IMR-90 (cell line): ENCODE measurements around the gene RHCE. TPM values are rescaled to one million over a fixed set of nuclear protein-coding genes. Genes with fewer than 3 reads are reported as not detected.
A peak's percentile ranks its signal among the peaks of the same experiment; 100 is the strongest.

Source experiments
- ATAC-seq: fragments of 200-7000 bp; cut with Tn5 transposase; 2 replicates; pipeline ENCODE4 v1.9.1; 2020; ENCODE audit warnings: low read depth, mild to moderate bottlenecking, moderate library complexity
- BruUV-seq: library from RNA; stranded (reverse); fragments of 400-500 nt; replicated peaks from 2 replicates; lab custom pipeline; 2021; lab: Mats Ljungman, UMichigan
- CTCF ChIA-PET: fragments of 300-600 bp; formaldehyde crosslinking; extraction: SDS; loops from one replicate; lab custom pipeline; 2021; ENCODE audit warnings: antibody characterized with exemption; lab: Yijun Ruan, JAX
- POLR2A ChIA-PET: fragments of 300-600 bp; sonication (Branson Sonifier 250); formaldehyde crosslinking; loops from one replicate; lab custom pipeline; 2022; ENCODE audit warnings: antibody characterized with exemption; ENCODE audit not compliant: unreplicated experiment; lab: Charles Lee
- DNase-seq: peaks from one replicate; pipeline ENCODE4 v3.0.0; 2013
- H2AFZ ChIP-seq: replicated peaks from 2 replicates; pipeline ENCODE3; 2013; ENCODE audit warnings: low read length, mild to moderate bottlenecking; ENCODE audit not compliant: poor library complexity
- H2AK5ac ChIP-seq: 2 replicates; pipeline ENCODE4 v1.6.1; 2013; ENCODE audit warnings: low read depth, low read length, inconsistent platforms
- H2AK9ac ChIP-seq: replicated peaks from 2 replicates; pipeline ENCODE3; 2013; ENCODE audit warnings: mild to moderate bottlenecking, low read depth, low read length, moderate library complexity; ENCODE audit not compliant: poor library complexity
- H2BK120ac ChIP-seq: 2 replicates; pipeline ENCODE4 v1.6.1; 2013; ENCODE audit warnings: low read depth, low read length, inconsistent platforms
- H2BK15ac ChIP-seq: 3 replicates; pipeline ENCODE4 v1.6.1; 2013; ENCODE audit warnings: low read depth, low read length, inconsistent platforms
- H2BK20ac ChIP-seq: 2 replicates; pipeline ENCODE4 v1.6.1; 2013; ENCODE audit warnings: low read depth, mild to moderate bottlenecking, inconsistent platforms, low read length, moderate library complexity
- H2BK5ac ChIP-seq: 2 replicates; pipeline ENCODE4 v1.6.1; 2013; ENCODE audit warnings: mild to moderate bottlenecking, low read depth, low read length, inconsistent platforms; ENCODE audit not compliant: poor library complexity, severe bottlenecking
- H3K14ac ChIP-seq: replicated peaks from 2 replicates; pipeline ENCODE4 v1.6.1; 2013; ENCODE audit warnings: low read depth, low read length, inconsistent platforms
- H3K18ac ChIP-seq: 2 replicates; pipeline ENCODE4 v1.6.1; 2013; ENCODE audit warnings: low read depth, low read length, control low read depth
- H3K23ac ChIP-seq: 2 replicates; pipeline ENCODE4 v1.6.1; 2013; ENCODE audit warnings: low read depth, low read length, inconsistent platforms
- H3K27ac ChIP-seq: 2 replicates; pipeline ENCODE4 v1.5.1; 2013; ENCODE audit warnings: mild to moderate bottlenecking, control low read depth, low read length; ENCODE audit not compliant: insufficient read depth
- H3K27me3 ChIP-seq: 2 replicates; pipeline ENCODE4 v1.6.1; 2013; ENCODE audit warnings: low read length; ENCODE audit not compliant: control insufficient read depth, insufficient read depth
- H3K36me3 ChIP-seq: 2 replicates; pipeline ENCODE4 v1.6.1; 2013; ENCODE audit warnings: low read length, mixed read lengths; ENCODE audit not compliant: control insufficient read depth, insufficient read depth
- H3K4ac ChIP-seq: 2 replicates; pipeline ENCODE4 v1.6.1; 2013; ENCODE audit warnings: low read depth, low read length, inconsistent platforms
- H3K4me1 ChIP-seq: 2 replicates; pipeline ENCODE4 v1.6.1; 2013; ENCODE audit warnings: low read length, mixed read lengths; ENCODE audit not compliant: control insufficient read depth, insufficient read depth
- H3K4me2 ChIP-seq: 2 replicates; pipeline ENCODE4 v1.6.1; 2013; ENCODE audit warnings: low read depth, mild to moderate bottlenecking, control low read depth, low read length, moderate library complexity
- H3K4me3 ChIP-seq: 2 replicates; pipeline ENCODE4 v1.5.1; 2013; ENCODE audit warnings: low read depth, mild to moderate bottlenecking, control low read depth, low read length, moderate library complexity; ENCODE audit not compliant: insufficient read depth
- H3K56ac ChIP-seq: 2 replicates; pipeline ENCODE4 v1.6.1; 2013; ENCODE audit warnings: low read length, inconsistent platforms; ENCODE audit not compliant: insufficient read depth; ENCODE audit errors: extremely low read depth
- H3K79me1 ChIP-seq, 2 experiments: 2 replicates each; pipeline ENCODE4 v1.6.1; 2013; ENCODE audit warnings: low read length in 2 of 2, inconsistent platforms in 1 of 2, low read depth in 1 of 2
- H3K9ac ChIP-seq: 2 replicates; pipeline ENCODE4 v1.6.1; 2013; ENCODE audit warnings: low read depth, low read length, control low read depth
- H3K9me1 ChIP-seq: 2 replicates; pipeline ENCODE4 v1.6.1; 2013; ENCODE audit warnings: low read length, inconsistent platforms; ENCODE audit not compliant: insufficient read depth
- H3K9me3 ChIP-seq: 2 replicates; pipeline ENCODE4 v1.6.1; 2013; ENCODE audit warnings: low read length; ENCODE audit not compliant: control insufficient read depth, insufficient read depth
- H4K20me1 ChIP-seq: 2 replicates; pipeline ENCODE4 v1.6.1; 2013; ENCODE audit warnings: low read length, inconsistent platforms; ENCODE audit not compliant: insufficient read depth
- H4K5ac ChIP-seq: 2 replicates; pipeline ENCODE4 v1.6.1; 2013; ENCODE audit warnings: mild to moderate bottlenecking, low read depth, low read length, control low read depth
- H4K8ac ChIP-seq, 2 experiments: 2 replicates each; pipeline ENCODE4 v1.6.1; 2013; ENCODE audit warnings: low read depth in 2 of 2, low read length in 2 of 2, control low read depth in 1 of 2, inconsistent platforms in 1 of 2
- H4K91ac ChIP-seq: 2 replicates; pipeline ENCODE4 v1.6.1; 2013; ENCODE audit warnings: low read depth, low read length, inconsistent platforms; ENCODE audit not compliant: insufficient read depth
- CEBPB ChIP-seq: IDR thresholded peaks from 2 replicates; pipeline ENCODE4 v1.6.1; 2012; ENCODE audit warnings: low read depth, low read length, improper control_type of control experiment
- CHD1 ChIP-seq: IDR thresholded peaks from 2 replicates; pipeline ENCODE4 v1.6.1; 2012; ENCODE audit warnings: low read depth, low read length, improper control_type of control experiment
- CTCF ChIP-seq: conservative IDR thresholded peaks from 2 replicates; pipeline ENCODE4 v1.5.1; 2012; ENCODE audit warnings: mild to moderate bottlenecking, low read depth, low read length, improper control_type of control experiment
- ELK1 ChIP-seq: fragments of 150-350 bp; IDR thresholded peaks from 2 replicates; pipeline ENCODE4 v1.6.1; 2016; ENCODE audit warnings: low read depth, mild to moderate bottlenecking, low read length, moderate library complexity, borderline replicate concordance
- MAZ ChIP-seq: IDR thresholded peaks from 2 replicates; pipeline ENCODE4 v1.6.1; 2012; ENCODE audit warnings: low read depth, mild to moderate bottlenecking, low read length, improper control_type of control experiment, moderate library complexity, borderline replicate concordance
- NFE2L2 ChIP-seq: fragments of 150-350 bp; IDR thresholded peaks from 2 replicates; pipeline ENCODE4 v1.6.1; 2016; ENCODE audit warnings: low read depth, mild to moderate bottlenecking, low read length
- POLR2A ChIP-seq: IDR thresholded peaks from 2 replicates; pipeline ENCODE4 v1.6.1; 2012; ENCODE audit warnings: mild to moderate bottlenecking, low read depth, low read length
- RAD21 ChIP-seq: IDR thresholded peaks from 2 replicates; pipeline ENCODE4 v1.6.1; 2012; ENCODE audit warnings: low read length, improper control_type of control experiment
- RCOR1 ChIP-seq: IDR thresholded peaks from 2 replicates; pipeline ENCODE4 v1.6.1; 2012; ENCODE audit warnings: mild to moderate bottlenecking, low read length, improper control_type of control experiment; ENCODE audit not compliant: insufficient replicate concordance
- RFX5 ChIP-seq: IDR thresholded peaks from 2 replicates; pipeline ENCODE4 v1.8.0; 2012; ENCODE audit warnings: low read depth, mild to moderate bottlenecking, low read length, moderate library complexity
- SMC3 ChIP-seq: fragments of 150-350 bp; IDR thresholded peaks from 2 replicates; pipeline ENCODE4 v1.6.1; 2016; ENCODE audit warnings: low read depth, mild to moderate bottlenecking, antibody characterized with exemption, low read length, moderate library complexity
- USF2 ChIP-seq: fragments of 150-350 bp; IDR thresholded peaks from 2 replicates; pipeline ENCODE4 v1.6.1; 2017; ENCODE audit warnings: mild to moderate bottlenecking, antibody characterized with exemption, low read length, low read depth
- WGBS, 2 experiments: methylation state at CpG; one replicate each; pipeline versions ENCODE4 v1.1.5 to v1.1.7; 2013; ENCODE audit warnings: missing lambda C conversion rate in 2 of 2; ENCODE audit not compliant: insufficient read length in 1 of 2; ENCODE audit errors: extremely low coverage in 2 of 2; 5-methylcytosine and 5-hydroxymethylcytosine counted together
- dilution Hi-C: fragments of 300-500 bp; cut with HindIII; formaldehyde crosslinking; loops from one replicate; pipeline ENCODE4 v1.14.3; 2018; ENCODE audit warnings: low sequenced_read_pairs; ENCODE audit not compliant: unreplicated experiment
- in situ Hi-C: fragments of 300-500 bp; cut with MboI; formaldehyde crosslinking; loops from 3 replicates; pipeline ENCODE4 v1.14.3; 2019; ENCODE audit warnings: low sequenced_read_pairs, inconsistent platforms, mixed read lengths
- intact Hi-C: fragments of 100-400 bp; cut with micrococcal nuclease; formaldehyde crosslinking; loops from 2 replicates; pipeline ENCODE4 v1.10.0; 2022
- polyA plus RNA-seq, 3 experiments: library from polyadenylated mRNA; depleted of rRNA; stranded (reverse); fragments of >200 nt; gene quantifications; 2 replicates each; pipeline ENCODE4 v1.2.3, GENCODE V29; 2012; ENCODE audit warnings: low replicate concordance in 1 of 3
- total RNA-seq: library from RNA; depleted of rRNA; stranded (reverse); fragments of >200 nt; gene quantifications from 2 replicates; pipeline ENCODE4 v1.2.3, GENCODE V29; 2012

Gene RHCE
- total and polyA plus RNA-seq, 2 of the 4 experiments (the other 2 are of a cell fraction): 0.54 to 0.62 TPM

- Histone ChIP-seq H3K4me1 (peaks cover 8% of the 10 kb centered on the region), H2BK20ac (no peak overlapping the region), H2AK5ac (peak overlapping the region; percentile 21; the same call in 1 of the 2 replicates), H3K9ac (peak overlapping the region; percentile 83), H4K5ac (no peak overlapping the region), H3K4me2 (peak overlapping the region; percentile 99), H3K79me1 (peaks cover 12 to 35% of the 10 kb centered on the region in 2 experiments), H4K91ac (no peak overlapping the region; the same call in 1 of the 2 replicates), H3K9me3 (no peaks in the 10 kb centered on the region), H2AK9ac (peak overlapping the region; percentile 82), H3K4me3 (peak overlapping the region; percentile 79), H3K27ac (peak overlapping the region; percentile 75), H3K14ac (peak overlapping the region; percentile 81), H2AFZ (peak overlapping the region; percentile 89), H3K18ac (no peak overlapping the region), H4K20me1 (peaks cover 21% of the 10 kb centered on the region; the same call in 1 of the 2 replicates), H2BK5ac (peak overlapping the region; percentile 19), H3K4ac (peak overlapping the region; percentile 60), H2BK120ac (no peak overlapping the region), H3K36me3 (no peaks in the 10 kb centered on the region), H3K27me3 (no peaks in the 10 kb centered on the region), H3K23ac (peak overlapping the region; percentile 75; the same call in 1 of the 2 replicates), H3K9me1 (peaks cover 2% of the 10 kb centered on the region; the same call in 1 of the 2 replicates), H2BK15ac (no peak overlapping the region), H3K56ac (no peak overlapping the region), H4K8ac (peak overlapping the region in 1 of 2 experiments; percentile 26; a peak in 1 of 4 replicates)
- no TSS peak for BruUV-seq
- POLR2A ChIA-PET: interaction anchor here (0.7 kb wide), 2 partner anchors 19 to 184 kb away, joined by 4 to 9 read pairs; no protein-coding TSS in a partner anchor
- intact Hi-C loops (loop anchor here (5.0 to 10.0 kb wide), 2 partner anchors 54 to 91 kb away; no protein-coding TSS in a partner anchor), in situ Hi-C loops (no loop called here), dilution Hi-C loops (no loop called here)
- CTCF ChIA-PET: interaction anchor here (0.6 to 0.7 kb wide), 3 partner anchors 58 to 278 kb away, joined by 3 to 9 read pairs (median 3); no protein-coding TSS in a partner anchor
- WGBS, 2 experiments: 0% methylated on average over 22 of the region's 89 CpGs; no CpG with 5 or more reads in 1 of the 2 experiments
- peak; percentile 21 for ATAC-seq
- DNase-seq: no peak
- TF ChIP-seq POLR2A: no peak
- no peak for TF ChIP-seq CEBPB
- no peak for TF ChIP-seq SMC3
- TF ChIP-seq RFX5: no peak
- no peak for TF ChIP-seq ELK1
- TF ChIP-seq CHD1: no peak
- TF ChIP-seq CTCF: no peak
- peak; percentile 41; the same call in 1 of the 2 replicates for TF ChIP-seq MAZ
- no peak for TF ChIP-seq NFE2L2
- TF ChIP-seq RAD21: no peak
- TF ChIP-seq RCOR1: no peak
- TF ChIP-seq USF2: no peak
Measured at GRCh38 chr1:25430967-25431881, 10.6 kb upstream of the RHCE start.
